GM08714 (cell line): Measurements from ENCODE around the gene C5orf63.
"Not testable (repeated sequence)": the region's sequence is repeated elsewhere in the genome, so short reads cannot be mapped to it uniquely, and the experiment has no call there.

Experiments used
- H3K4me3 ChIP-seq: fragments of 200-500 bp; sonication (Bioruptor generic); 2 replicates; pipeline ENCODE4 v1.5.1; 2014; ENCODE audit warnings: mild to moderate bottlenecking, low read length, inconsistent platforms
- ZNF274 ChIP-seq: IDR thresholded peaks from 2 replicates; pipeline ENCODE4 v1.6.1; 2012; ENCODE audit warnings: mild to moderate bottlenecking, low read depth, low read length

Gene C5orf63

DNA sequence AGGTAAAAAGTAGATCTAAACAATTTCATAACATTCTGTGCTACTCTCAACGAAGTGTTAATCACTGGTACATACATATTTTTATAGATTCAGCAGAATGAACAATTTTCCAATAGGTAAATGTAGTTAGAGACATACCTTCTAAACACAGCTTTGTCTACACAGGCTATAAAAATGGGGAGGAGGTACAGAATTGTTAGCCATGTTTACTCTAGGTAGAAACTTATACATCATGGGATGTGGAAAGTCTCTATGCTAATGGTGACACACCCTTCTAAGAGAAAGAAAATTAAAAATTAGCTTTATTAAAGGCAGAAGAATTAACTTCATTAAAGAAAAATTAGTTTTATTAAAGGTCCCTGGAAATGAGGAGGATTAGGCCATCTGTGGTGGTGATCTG lies 11.8 kb downstream of the C5orf63 start:
- no peak overlapping the region for H3K4me3 ChIP-seq
- no peak for TF ChIP-seq ZNF274

DNA sequence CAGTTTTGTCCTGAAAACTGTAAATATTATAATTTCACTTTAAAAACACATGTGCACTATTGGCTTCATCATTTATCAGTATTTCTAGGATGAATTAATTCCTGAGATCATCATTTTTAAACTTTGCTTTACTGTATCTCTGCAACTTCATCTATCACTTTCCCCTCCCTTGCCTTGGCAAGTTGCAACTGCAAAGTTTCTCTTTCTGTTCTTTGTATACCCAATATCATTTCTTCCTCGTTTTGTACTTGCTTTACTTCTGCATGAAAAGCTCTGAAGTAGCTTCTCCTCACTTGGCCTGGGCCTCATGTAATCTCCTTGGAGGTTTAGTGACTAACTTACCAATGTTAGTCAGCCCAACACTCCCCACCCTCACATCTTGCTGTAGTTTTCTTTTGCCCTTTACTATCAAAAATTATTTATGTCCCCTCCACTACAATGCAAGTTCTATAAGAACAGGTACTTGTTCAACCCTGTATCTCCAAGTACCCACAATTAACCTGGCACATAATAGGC lies 12.8 kb downstream of the C5orf63 start:
- TF ChIP-seq ZNF274: no peak
- no peak overlapping the region for H3K4me3 ChIP-seq

DNA sequence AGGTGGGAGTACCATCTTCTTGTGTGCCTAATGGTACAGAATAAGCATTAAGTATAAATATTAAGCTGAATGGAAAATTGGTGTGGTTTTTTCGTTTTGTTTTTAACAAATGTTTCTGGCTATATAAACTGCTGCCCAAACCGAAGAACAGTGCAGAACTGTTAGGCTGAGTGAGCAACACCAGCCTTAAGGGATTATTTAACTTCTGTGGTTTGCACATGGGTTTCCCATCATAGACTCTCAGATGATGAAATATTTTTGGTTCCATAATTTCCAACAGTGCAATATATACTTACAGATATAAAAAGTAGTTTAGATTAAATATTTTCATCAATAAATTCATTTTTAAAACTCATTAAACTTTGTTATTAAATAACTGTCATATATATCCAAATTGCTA lies 16.4 kb downstream of the C5orf63 start:
- TF ChIP-seq ZNF274: no peak
- H3K4me3 ChIP-seq: no peak overlapping the region

DNA sequence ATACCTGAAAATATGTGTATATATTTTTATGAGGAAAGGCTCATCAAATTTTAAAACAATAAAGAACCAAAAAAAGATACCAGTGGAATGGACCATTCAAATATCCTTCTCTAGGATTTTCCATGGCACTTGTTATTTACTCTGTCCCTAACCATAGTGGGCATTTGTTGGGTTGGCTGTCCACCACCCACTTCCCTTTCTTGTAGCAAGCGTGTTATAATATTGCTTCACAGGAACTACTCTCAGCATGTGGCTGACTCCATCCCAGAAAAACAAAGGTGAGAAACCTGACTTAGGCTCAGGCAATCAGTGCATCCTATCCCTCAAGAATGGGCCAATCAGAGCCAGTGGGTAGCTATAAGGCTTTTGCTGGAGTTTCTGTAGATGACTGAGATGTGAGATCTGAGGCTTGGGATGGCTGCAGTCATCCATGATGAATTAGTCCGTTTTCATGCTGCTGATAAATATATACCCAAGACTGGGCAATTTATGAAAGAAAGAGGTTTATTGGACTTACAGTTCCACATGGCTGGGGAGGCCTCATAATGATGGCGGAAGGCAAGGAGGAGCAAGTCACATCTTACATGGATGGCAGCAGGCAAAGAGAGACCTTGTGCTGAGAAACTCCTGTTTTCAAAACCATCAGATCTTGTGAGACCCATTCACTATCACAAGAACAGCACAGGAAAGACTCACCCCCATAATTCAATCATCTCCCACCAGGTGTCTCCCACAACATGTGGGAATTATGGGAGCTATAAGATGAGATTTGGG lies 17.2 kb downstream of the C5orf63 start:
- no peak overlapping the region for H3K4me3 ChIP-seq
- no peak for TF ChIP-seq ZNF274

DNA sequence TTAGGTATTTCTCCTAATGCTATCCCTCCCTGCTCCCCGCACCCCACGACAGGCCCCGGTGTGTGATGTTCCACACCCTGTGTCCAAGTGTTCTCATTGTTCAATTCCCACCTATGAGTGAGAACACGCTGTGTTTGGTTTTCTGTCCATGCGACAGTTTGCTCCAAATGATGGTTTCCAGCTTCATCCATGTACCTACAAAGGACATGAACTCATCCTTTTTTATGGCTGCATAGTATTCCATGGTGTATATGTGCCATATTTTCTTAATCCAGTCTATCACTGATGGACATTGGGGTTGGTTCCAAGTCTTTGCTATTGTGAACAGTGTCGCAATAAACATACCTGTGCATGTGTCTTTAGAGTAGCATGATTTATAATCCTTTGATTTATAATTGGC lies 19.8 kb downstream of the C5orf63 start:
- not testable (repeated sequence) for H3K4me3 ChIP-seq

DNA sequence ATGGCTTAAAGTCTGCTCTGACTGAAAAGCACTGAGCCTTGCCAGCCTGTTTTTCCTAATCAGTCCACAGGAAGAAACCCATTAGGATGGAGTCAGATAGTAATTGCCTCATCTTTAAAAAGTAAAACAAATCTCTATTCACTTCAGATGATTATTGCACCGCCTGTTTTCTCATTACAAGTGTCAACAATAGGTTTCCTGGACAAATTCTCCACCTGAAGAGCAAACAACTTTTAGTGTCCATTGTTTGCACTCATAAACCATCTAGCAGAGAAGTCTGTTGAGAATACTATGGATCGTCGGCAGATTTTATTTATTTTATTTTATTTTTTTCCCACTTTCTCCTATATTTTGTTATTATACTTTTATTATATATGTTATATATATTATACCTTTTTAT lies 20.3 kb downstream of the C5orf63 start:
- TF ChIP-seq ZNF274: no peak
- H3K4me3 ChIP-seq: no peak overlapping the region

DNA sequence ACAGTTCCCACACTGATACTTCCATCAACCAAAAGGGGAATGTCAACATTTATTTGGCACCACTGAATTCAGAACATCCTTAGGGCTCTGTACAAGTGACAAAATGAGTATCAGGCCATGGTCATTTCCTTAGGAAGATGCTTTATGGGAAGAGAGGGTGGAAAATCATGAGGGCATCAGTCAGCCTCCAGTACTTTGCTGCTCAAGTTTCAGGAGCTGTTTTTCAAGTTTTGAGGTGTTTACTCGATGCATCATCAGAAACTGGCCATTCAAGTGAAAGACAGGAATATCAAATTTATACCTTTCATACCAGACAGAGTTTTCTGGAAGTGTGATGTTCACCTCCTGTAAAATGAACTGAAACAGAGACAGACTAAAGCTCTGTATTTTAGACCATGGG lies 21.7 kb downstream of the C5orf63 start:
- no peak for TF ChIP-seq ZNF274
- H3K4me3 ChIP-seq: no peak overlapping the region

DNA sequence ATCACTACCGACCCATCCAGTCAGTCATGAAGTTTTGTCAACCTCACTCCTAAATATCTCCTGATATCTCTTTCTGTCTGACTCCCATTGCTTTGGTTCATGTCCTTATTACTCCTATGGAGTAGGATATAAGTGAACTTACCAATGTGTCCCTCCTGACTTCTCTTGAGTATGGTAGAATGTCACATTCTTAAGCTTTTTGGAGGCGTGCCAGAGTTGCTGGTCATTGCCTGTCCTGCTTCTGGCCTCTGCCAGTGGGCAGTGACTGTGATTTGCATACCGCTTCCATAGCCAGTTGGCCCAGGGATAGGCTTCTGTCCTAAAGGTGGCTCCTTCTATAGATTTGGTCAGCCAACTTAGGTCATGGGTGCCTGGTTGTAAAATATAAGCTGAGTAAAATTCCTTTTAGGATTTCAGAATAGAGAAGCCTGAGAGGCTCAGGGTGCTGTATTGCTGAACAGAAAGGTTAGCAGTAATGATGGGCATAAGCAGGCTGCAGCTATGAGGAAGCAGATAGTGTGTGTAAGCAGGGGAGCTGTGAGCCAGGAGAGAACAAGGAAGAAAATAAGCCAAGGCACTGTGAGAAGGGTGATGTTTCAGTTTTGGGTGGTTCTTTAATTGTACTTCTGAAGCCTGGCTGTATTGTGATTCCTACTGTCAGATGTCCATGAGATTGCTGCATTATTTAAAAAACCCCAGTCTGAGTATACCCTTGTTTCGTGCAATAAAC lies 26.8 kb downstream of the C5orf63 start:
- no peak for TF ChIP-seq ZNF274
- H3K4me3 ChIP-seq: no peak overlapping the region

DNA sequence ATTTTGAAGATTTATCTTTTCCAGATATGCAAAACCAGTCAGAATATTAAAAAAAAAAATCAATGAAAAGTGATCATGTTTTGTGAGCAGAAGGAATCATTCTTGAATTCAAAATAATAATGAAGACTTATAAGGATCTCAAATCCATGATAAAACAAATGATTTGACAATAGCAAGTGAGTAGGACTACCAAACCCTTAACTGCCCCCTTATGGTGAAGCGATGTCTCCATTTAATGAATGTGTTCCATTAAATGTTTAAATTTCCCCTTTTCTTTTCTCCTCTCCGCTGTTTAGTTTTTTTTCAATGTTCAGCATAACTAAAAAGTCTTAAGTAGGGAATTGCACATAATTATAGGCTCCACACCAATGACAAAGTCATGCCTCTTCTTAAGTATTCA lies 30.7 kb downstream of the C5orf63 start:
- TF ChIP-seq ZNF274: no peak
- H3K4me3 ChIP-seq: no peak overlapping the region

DNA sequence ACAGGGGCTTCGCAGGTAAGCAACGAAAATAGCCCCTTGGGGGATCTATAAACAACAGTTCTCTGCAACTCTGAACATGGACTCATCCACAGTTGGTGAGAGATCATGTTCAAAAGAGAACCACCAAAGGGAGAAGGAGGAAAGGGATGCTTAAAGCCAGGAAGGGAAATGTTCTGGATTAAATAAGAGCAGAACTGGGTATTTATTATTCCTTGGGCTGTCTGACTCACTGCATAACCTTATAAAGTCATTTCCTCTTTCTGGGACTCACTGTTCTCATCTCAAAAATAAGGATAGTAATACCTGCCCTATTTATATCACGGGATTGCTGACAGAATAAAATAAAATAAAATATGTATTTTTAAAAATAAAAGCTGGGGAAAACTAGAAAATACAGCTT lies 31.7 kb downstream of the C5orf63 start:
- TF ChIP-seq ZNF274: no peak
- H3K4me3 ChIP-seq: no peak overlapping the region

DNA sequence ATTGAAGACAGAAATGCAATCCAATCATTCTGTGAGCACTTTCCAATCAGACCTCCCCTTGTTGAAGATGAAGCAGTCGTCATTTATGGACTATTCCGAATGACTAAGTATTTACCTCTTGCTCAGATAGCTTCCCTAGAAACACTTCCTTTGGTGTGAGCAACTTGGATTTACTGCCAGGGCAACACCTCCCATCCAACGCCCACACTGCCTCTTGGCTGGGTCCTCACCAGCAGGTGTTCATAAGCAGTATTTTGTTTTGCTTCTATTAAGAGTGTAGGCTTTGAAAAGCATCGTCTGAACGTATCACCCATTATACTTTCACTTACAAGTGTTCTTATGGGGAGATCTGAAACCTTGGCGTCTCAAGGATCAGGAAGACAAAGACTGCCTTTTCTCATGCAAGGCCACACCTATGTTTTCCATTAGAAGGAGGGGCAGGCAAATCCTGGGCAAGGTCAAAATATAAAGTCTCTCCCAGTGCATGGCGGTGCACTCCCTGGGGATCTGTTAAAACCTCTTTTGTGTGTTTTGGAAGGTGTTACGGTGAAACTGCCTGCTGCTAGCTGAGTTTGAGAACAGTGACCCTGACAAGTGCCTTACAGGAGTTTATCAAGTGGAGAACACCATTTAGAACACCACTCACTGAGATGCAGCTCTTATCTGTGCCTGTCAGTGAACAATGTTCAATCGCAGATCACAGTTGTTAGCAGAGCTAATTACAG lies 32.3 kb downstream of the C5orf63 start:
- H3K4me3 ChIP-seq: no peak overlapping the region
- TF ChIP-seq ZNF274: no peak

DNA sequence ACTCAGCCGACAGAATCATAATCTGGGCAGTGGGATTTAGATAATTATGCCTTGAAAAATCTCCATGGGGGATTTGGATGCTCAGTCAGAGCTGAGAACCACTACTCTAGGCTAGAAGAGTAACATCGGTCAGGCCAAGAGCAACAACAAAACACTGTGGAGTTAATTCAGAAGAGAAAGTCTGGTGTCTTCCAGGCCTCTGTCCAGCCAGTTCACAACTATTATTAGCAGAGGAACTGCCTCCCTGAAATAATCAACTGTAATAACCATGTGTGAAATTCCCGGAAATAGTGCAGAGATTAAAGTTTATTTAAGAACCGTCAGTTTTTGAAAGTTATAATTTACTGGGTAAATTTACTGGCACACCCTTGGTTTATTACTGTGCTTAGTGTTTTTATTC lies 34.8 kb downstream of the C5orf63 start:
- H3K4me3 ChIP-seq: no peak overlapping the region
- TF ChIP-seq ZNF274: no peak

DNA sequence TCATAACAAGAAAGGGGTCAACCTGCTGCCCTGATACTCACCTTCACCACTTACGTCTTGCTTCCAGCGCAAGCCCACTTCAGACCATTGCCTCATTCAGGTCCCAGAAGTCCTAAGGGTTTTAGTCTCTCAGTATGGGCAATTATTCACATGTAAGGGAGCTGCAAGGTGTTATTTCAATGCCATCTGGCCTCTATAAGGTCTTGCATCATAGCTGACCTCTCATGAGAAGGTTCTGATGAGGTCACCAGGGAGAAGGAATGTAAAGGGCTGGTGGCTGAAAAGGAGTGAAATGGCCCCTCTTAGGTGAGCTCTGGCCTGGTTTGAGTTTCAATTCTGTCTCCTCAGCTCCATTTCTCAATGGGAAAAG lies 41.5 kb downstream of the C5orf63 start:
- H3K4me3 ChIP-seq: no peak overlapping the region
- TF ChIP-seq ZNF274: no peak

DNA sequence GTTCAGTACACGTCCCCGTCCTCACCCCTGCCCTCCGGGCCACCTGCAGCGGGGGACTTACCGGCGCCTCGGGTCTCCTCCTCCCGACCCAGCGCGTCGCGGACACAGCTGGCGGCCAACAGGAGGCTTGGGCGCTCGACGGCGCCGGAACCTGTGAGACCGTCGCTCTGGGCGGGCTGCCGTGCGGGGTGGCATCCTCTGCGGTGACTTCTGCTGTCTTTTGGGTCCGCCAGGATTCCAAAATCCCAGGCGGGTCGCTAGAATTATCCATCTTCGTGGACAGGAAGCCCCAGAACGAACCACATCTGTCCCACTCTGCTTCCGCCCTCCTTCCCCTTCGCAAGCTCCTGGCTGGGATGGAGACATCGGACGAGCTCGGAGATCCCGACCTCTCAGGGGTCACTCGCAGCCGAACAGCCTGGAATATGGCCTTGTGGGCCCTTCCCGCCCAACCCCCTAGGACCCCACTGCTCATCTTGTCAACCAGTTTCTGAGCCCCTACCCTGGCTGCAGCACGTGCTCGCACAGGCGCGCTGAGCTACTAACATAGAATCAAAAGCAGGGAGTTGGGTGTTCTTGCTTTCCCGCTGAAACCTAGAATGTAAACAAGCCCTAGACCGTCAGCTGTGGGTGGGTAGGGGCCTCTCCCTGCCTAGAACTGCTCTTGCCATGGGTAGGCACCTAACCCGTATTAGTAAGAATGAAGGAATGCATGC lies 42.0 kb downstream of the C5orf63 start:
- H3K4me3 ChIP-seq: peak overlapping the region; percentile 82
- no peak for TF ChIP-seq ZNF274
